Measurements from ENCODE around the gene ARHGEF6.

DNA sequence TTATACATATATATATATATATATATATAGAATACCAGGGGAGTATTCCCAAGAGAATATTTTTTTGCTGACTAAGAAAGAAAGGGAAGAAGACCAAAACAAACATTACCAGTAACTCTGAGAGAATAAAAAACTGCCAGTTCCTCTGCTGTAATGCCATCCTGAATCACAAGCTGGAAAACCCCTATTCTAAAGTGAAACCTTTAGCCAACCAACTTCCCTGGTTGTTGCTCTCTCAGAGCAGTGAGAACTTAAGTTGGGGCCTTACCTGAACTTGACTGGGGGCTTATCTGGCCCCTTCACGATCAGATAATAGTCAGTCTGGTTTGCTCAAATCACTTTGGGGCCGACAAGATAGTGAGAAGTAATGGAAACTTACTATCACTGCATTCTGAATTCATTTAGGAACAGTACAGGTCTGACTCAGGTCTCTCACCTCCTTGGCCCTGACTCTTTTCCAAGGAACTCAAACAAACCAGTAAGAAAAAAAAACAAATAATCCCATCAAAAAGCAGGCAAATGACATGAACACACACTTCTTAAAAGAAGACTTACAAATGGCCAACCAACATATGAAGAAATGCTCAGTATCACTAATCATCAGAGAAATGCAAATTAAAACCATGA lies 70.3 kb downstream of the ARHGEF6 start:
- TF ChIP-seq ZBTB44 (tag by site-specific recombination; IDR thresholded peaks at IDR 0.05) (no peak), ZBTB10 (tag by site-specific recombination; IDR thresholded peaks at IDR 0.05) (no peak), SCRT2 (tag by site-specific recombination; IDR thresholded peaks at IDR 0.05) (no peak), ZNF223 (tag by site-specific recombination; IDR thresholded peaks at IDR 0.05) (no peak)
- TF ChIP-seq, protein P1, sequence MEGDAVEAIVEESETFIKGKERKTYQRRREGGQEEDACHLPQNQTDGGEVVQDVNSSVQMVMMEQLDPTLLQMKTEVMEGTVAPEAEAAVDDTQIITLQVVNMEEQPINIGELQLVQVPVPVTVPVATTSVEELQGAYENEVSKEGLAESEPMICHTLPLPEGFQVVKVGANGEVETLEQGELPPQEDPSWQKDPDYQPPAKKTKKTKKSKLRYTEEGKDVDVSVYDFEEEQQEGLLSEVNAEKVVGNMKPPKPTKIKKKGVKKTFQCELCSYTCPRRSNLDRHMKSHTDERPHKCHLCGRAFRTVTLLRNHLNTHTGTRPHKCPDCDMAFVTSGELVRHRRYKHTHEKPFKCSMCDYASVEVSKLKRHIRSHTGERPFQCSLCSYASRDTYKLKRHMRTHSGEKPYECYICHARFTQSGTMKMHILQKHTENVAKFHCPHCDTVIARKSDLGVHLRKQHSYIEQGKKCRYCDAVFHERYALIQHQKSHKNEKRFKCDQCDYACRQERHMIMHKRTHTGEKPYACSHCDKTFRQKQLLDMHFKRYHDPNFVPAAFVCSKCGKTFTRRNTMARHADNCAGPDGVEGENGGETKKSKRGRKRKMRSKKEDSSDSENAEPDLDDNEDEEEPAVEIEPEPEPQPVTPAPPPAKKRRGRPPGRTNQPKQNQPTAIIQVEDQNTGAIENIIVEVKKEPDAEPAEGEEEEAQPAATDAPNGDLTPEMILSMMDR (tag by site-specific recombination; IDR thresholded peaks at IDR 0.05): no peak
- TF ChIP-seq, protein P2, sequence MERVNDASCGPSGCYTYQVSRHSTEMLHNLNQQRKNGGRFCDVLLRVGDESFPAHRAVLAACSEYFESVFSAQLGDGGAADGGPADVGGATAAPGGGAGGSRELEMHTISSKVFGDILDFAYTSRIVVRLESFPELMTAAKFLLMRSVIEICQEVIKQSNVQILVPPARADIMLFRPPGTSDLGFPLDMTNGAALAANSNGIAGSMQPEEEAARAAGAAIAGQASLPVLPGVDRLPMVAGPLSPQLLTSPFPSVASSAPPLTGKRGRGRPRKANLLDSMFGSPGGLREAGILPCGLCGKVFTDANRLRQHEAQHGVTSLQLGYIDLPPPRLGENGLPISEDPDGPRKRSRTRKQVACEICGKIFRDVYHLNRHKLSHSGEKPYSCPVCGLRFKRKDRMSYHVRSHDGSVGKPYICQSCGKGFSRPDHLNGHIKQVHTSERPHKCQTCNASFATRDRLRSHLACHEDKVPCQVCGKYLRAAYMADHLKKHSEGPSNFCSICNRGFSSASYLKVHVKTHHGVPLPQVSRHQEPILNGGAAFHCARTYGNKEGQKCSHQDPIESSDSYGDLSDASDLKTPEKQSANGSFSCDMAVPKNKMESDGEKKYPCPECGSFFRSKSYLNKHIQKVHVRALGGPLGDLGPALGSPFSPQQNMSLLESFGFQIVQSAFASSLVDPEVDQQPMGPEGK (tag by site-specific recombination; IDR thresholded peaks at IDR 0.05): no peak

All from HEK293 (cell line).